Stimulated activated CD4-positive, alpha-beta T cell treated with anti-CD3 and anti-CD28 coated beads, TNF-alpha, amount 100 ng/mL, for 48 hours (primary cell): ENCODE data around the gene DNAH14.
"Not testable (repeated sequence)": the region's sequence is repeated elsewhere in the genome, so short reads cannot be mapped to it uniquely, and the experiment has no call there.

Experiments
- DNase-seq, 3 donors: peaks; one replicate each; pipeline ENCODE4 v3.0.0-alpha.2; 2020; ENCODE audit warnings: low read depth in 3 of 3

Gene DNAH14

DNA sequence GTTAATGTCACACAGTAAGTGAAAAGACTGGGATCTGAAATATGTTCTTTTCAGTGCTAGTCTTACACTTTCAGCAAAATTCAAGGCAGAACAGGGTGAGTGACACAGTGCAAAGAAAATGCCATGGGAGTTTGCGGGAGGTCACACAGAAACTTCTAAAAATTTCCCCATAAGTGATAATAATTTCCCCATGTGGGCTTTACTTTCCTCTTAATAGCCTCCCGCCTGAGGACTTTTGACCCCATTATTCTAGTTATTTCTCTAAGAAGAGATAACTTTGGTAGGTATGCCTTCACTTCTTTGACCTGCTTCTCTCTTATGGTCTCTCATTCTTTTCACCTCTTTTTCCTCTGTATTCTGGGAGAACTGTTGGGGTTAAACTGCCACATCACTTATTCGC is 8.1 kb upstream of the DNAH14 start:
- DNase-seq = no peak

DNA sequence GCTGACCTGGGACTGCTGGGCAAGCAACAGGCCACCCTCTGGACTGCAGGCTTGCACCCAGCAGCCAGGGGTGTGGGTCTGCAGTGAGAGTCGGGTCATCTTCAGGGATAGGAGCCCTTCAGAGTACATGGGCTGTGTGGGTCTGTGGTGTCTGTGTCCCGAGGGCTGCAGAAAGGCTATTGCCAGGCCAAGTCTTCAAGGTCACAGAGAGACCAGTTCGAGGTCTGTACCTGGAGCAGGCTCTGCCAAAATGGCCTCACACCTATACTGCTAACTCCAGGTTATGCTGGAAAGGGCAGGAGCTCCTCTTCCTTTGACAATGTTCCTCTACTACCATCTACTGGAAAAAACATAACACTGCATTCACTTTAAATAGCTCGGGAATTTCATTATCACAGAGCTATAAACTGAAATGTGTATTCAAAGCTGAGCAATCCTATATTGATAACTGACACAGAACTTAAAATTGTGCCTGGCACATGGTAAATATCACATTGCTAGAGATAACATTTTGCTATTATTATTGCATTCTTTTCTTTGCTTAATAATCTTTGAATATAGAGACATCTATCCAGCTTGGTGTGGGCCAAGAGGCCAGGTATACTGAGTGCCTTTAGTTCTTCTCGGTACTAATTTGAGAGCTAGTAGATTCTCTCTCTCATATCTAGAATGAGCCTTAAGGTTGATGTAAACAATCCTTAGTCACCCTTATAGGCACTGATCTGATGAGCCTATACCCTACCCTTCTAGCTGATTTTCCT is 6.9 kb upstream of the DNAH14 start:
- no peak for DNase-seq

DNA sequence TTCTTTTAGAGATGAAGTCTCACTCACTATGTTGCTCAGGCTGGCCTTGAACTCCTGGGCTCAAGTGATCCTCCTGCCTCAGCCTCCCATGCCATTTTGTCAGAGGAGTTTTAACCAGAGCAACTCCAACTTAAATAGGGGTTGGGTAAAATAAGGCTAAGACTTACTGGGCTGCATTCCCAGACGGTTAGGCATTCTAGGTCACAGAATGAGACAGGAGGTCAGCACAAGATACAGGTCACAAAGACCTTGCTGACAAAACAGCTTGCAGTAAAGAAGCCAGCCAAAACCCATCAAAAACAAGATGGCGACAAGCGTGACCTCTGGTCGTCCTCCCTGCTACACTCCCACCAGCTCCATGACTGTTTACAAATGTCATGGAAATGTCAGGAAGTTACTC is 5.7 kb upstream of the DNAH14 start:
- no peak for DNase-seq

DNA sequence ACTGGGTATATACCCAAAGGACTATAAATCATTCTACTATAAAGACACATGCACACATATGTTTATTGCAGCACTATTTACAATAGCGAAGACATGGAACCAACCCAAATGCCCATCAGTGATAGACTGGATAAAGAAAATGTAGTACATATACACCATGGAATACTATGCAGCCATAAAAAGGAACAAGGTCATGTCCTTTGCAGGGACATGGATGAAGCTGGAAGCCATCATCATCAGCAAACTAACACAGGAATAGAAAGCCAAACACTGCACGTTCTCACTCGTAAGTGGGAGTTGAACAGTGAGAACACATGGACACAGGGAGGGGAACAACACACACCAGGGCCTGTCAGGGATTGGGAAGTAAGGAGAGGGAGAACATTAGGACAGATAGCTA is 1.8 kb upstream of the DNAH14 start:
- DNase-seq = not testable (repeated sequence)

DNA sequence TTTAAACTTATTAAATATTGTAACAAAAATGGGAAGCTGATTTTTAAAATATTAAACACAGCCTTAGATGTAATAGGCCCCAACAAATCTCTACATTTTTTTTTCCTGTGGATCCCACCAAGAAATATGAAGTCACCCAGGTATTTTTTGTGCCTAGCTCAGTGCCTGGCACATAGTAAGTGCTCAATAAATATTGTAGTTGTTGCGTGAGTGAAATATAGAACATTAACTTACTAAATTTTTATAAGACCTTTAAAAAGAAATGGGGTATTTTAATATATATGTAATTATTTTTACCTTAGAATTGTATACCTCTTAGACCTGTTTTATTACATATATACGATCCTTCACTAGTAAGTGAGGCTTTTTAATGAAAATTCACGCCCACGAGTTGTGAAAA is 569 bp upstream of the DNAH14 start:
- DNase-seq = no peak

DNA sequence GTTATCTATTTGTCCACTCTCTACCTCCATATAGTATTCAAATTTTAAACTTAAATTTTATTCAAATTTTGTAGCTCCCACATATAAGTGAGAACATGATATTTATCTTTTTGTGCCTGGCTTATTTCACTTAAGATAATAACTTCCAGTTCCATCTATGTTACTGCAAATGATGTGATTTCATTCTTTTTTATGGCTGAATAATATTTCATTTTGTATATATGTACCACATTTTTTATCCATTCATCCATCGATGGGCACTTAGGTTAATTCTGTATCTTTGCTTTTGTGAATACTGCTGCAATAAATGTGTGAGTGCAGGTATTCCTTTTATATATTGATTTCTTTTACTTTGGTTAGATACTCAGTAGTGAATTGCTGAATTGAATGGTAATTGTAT is 2.1 kb downstream of the DNAH14 start:
- no peak for DNase-seq

DNA sequence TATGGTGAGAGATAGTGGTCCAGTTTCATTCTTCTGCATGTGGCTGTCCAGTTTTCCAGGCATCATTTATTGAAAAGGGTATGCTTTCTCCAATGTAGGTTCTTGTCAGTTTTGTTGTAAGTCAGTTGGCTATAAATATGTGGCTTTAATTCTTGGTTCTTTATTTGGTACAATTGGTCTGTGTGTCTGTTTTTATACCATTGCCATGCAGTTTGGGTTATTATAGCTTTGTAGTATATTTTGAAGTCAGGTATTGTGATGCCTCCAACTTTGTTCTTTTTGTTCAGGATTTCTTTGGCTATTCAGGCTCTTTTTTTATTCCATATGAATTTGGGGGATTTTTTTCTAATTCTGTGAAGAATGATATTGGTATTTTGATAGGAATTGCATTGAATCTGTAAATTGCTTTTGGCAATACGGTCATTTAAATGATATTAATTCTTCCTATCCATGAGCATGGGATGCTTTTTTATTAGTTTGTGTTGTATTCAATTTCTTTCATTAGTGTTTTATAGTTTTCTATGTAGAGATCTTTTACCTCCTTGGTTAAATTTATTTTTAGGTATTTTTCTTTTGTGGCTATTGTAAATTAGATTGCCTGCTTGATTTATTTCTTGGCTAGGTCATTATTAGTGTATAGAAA is 3.3 kb downstream of the DNAH14 start:
- no peak for DNase-seq

DNA sequence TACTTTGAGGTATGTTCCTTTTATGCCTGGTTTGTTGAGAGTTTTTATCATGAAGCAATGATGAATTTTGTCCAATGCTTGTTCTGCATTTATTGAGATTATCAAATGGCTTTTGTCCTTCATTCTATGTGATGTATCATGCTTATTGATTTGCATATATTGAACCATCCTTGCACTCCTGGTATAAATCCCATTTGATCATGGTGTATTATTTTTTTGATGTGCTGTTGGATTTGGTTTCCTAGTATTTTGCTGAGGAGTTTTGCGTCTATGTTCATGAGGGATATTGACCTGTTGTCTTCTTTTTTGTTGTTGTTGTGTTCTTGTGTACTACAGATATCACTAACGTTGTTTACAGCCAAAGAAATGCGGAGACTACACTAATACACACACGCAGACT is 4.1 kb downstream of the DNAH14 start:
- DNase-seq = no peak

DNA sequence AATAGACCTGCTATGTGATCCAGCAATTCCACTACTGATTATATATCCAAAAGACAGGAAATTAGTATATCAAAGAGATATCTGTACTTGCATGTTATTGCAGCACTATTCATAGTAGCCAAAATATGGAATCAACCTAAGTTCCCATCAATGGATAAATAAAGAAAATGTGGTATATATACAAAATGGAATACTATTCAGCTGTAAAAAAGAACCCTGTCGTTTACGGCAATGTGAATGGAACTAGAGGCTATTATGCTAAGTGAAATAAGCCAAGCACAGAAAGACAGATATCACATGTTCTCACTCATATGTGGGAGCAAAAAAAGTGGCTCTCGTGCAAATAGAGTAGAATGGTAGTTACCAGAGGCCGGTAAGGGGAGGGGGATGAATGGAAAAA is 9.2 kb downstream of the DNAH14 start:
- DNase-seq = no peak

DNA sequence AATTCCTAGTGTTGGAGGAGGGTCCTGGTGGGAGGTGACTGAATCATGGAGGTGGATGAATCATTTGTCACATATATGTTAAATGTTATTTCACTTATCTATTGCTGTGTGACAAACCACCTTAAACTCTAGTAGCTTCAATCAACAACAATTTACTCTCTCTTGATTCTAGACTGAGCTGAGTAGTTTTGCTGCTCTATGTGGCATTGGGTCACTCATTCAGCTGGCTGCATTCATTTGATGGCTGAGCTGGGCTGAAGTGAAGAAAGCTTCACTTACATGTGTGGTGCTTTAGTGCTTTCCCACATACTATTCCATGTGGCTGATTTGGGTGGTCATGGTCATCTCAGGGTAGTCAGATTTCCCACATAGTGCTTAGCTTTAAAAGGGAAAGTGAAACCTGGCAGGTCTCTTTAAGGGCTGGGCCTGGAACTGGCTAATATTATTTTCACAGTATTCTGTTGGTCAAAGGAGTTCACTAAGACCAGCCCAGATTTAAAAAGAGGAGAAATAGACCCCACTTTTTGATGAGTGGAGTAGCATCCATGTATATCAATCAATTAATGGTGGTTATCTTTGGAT is 10.5 kb downstream of the DNAH14 start:
- no peak for DNase-seq

DNA sequence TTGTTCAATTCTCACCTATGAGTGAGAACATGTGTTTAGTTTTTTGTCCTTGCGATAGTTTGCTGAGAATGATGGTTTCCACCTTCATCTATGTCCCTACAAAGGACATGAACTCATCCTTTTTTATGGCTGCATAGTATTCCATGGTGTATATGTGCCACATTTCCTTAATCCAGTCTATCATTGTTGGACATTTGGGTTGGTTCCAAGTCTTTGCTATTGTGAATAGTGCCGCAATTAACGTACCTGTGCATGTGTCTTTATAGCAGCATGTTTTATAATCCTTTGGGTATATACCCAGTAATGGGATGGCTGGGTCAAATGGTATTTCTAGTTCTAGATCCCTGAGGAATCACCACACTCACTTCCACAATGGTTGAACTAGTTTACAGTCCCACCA is 11.3 kb downstream of the DNAH14 start:
- DNase-seq = not testable (repeated sequence)

DNA sequence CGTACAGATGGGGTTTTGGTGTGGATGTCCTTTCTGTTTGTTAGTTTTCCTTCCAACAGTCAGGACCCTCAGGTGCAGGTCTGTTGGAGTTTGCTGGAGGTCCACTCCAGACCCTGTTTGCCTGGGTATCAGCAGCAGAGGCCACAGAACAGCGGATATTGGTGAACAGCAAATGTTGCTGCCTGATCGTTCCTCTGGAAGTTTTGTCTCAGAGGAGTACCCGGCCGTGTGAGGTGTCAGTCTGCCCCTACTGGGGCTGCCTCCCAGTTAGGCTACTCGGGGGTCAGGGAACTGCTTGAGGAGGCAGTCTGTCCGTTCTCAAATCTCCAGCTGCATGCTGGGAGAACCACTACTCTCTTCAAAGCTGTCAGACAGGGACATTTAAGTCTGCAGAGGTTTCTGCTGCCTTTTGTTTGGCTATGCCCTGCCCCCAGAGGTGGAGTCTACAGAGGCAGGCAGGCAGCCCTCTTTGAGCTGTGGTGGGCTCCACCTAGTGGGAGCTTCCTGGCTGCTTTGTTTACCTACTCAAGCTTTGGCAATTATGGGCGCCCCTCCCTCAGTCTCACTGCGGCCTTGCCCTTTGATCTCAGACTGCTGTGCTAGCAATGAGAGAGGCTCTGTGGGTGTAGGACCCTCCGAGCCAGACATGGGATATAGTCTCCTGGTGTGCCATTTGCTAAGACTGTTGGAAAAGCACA is 16.3 kb downstream of the DNAH14 start:
- DNase-seq = not testable (repeated sequence)

DNA sequence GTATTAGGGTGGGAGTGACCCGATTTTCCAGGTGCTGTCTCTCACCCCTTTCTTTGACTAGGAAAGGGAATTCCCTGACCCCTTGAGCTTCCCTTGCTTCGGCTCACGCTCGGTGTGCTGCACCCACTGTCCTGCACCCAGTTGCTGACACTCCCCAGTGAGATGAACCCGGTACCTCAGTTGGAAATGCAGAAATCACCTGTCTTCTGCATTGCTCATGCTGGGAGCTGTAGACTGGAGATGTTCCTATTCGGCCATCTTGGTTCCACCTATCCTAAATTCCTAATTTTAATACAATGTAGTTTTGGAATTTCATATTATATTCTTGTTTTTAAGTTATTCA is 16.8 kb downstream of the DNAH14 start:
- not testable (repeated sequence) for DNase-seq

DNA sequence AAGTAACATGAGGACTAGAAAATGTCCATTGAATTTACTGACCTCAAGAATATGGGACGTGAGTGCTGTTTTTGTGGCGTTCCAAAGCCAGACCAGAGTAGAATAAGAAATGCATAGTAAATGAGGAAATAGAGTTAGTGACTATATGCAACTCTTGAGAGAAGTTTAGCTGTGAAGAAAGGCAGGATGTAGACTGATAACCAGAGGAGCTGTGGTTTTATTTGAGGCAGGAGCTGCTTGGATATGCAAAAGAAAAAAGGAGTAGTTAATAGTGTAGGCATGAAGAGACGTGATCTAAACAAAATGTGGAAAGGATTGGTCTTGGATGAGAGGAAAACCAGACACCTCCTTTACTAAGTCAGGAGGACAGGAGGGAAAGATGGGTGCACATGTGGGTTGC is 28.2 kb downstream of the DNAH14 start:
- no peak for DNase-seq

DNA sequence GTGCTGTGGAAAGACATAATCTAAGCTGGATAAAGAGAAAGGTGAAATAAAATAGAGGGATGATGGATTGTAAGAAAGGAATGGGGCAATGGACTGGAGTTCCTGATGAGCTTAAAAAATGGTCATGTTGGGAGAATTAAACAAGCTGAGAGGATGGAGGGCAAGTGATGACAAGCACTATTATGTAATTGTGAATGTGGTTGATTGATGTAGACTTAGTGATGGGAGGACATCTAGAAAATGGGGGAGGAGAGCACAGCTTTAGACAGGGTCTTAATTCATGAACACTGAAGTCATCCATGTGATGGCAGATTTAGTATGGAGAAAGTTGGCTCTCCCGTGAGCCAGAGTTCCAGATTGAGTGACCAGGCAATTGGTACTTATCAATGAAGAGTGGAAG is 29.0 kb downstream of the DNAH14 start:
- no peak for DNase-seq

DNA sequence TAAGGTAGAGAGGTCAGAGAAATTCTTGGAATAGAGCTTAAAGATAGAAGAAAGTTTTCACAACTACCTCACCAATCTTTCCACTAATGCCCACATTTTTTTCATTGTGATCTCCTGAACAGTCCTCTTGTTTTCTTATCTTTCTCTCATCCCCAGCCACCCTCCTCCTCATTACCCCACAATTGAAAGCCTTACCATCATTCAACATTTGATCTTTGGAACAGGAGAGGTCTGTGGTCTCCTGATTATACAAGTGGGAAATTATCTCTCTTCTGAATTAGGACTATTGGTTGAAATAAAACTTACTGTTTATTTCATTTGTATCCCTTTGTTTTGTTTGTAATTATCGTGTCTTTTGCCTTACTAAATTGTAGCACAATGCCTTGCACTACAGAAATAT is 29.6 kb downstream of the DNAH14 start:
- no peak for DNase-seq

DNA sequence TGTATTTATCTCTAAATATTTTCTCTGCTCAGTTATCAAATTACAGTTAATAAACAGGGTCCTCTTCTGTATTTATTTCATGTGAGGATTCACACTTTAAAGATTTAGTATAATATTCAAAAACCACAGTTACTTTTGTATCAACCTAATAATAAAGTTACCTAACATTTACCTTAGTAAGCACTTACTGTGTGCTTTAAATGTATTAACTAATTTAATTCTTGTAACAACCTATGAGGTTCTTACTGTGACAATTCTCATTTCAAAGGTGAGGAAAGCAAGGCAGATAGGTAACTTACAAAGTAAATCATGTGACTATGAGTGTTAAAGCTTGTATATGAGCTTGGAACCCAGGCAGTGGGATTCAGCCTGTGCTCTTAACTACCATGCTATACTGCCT is 30.2 kb downstream of the DNAH14 start:
- no peak for DNase-seq

DNA sequence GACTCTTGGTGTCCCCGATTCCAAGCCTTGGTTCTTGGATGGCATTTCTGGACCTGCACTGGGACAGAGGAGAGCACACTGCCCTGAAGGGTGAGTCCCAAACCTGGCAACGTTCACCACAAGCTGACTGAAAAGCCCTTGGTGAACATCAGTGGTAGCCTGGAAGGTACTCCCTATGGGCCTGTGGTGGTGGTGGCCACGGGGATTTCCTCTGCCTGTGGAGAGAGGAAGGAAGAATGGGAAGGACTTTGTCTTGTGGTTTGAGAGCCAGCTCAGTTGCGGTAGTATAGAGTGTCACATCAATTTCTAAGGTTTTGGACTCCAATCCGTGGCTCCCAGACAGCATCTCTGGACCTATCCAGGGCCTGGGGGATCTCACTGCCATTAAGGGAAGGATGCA is 50.7 kb downstream of the DNAH14 start:
- DNase-seq = no peak

DNA sequence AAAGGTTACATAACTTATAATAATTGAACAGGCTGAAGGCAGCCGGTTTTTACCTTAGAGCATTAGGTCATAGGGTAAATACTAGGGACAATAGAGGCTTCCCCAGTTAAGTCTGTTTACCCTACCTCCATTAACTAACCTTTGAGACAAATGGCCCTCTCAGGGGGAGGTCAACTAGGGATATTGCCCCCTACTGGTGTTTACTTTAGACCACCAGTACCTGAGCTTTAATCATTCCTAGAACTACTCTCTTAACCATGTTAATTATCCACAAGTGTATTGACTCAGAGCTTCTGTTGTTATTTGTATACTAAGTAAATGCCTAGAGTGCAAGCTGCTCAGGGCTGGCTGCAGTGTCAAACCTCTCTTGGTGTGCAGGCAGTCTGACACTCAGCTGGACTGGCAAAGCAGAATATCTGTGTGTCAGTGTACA is 52.5 kb downstream of the DNAH14 start:
- DNase-seq = not testable (repeated sequence)

DNA sequence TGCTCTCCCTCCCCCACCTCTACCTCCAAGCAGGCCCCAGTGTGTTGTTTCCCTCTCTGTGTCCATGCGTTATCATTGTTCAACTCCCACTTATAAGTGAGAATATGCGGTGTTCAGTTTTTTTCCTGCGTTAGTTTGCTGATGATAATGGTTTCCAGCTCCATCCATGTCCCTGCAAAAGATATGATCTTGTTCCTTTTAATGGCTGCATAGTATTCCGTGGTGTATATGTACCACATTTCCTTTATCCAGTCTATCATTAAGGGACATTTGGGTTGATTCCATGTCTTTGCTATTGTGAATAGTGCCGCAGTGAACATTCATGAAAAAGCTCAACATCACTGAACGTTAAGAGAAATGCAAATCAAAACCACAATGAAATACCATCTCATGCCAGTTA is 58.6 kb downstream of the DNAH14 start:
- no peak for DNase-seq

DNA sequence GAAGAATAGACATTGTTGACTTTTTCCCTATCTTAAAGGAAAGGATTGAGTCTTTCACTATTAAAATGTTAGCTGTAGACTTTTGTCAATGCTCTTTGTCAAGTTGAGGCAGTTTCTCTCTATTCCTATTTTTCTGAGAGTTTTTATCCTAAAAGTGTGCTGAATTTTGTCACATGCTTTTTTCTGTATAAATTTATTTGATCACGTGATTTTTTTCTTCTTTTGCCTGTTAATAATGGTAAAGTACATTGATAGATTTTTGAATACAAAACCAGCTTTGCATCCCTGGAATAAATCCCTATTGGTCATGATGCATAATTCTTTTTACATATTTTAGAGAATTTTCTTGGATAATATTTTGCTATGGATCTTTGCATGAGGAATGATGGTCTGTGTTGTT is 60.1 kb downstream of the DNAH14 start:
- no peak for DNase-seq

DNA sequence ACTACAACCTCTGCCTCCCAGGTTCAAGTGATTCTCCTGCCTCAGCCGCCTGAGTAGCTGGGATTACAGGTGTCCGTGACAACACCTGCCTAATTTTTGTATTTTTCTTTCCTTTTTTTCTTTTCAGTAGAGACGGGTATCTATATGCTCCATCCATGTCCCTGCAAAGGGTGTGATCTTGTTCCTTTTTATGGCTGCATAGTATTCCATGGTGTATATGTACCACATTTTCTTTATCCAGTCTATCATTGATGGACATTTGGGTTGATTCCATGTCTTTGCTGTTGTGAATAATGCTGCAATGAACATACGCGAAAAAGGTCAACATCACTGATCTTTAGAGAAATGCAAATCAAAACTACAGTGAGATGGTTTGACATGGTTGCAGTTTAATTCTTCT is 62.1 kb downstream of the DNAH14 start:
- DNase-seq = not testable (repeated sequence)

DNA sequence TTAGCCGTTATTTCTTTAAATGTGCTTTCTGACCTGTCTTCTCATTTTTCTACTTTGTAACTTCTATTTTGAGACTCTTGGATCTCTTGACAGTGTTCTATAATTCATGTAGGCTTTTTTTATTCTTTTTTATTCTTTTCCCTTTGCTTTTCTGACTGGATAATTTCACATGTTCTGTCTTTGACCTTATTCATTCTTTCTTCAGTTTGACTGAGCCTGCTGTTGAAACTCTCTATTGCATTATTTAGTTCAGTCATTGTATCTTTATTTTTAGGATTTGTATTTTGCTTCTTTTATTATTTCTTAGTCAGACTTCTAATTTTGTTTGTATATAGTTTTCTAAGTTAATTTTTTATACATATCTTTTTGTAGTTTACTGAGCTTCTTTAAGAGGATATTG is 66.1 kb downstream of the DNAH14 start:
- no peak for DNase-seq
